GM04504 (cell line): ENCODE results near the gene NCOA5.
"Not testable (repeated sequence)": the region's sequence is repeated elsewhere in the genome, so short reads cannot be mapped to it uniquely, and the experiment has no call there.

ENCODE experiments used
- DNase-seq: peaks from one replicate; pipeline ENCODE4 v3.0.0-alpha.2; 2012; ENCODE audit warnings: low read depth

Gene NCOA5

GRCh38 chr20:46120136-46120535 is 30.4 kb upstream of the NCOA5 start:
- no peak for DNase-seq

DNA sequence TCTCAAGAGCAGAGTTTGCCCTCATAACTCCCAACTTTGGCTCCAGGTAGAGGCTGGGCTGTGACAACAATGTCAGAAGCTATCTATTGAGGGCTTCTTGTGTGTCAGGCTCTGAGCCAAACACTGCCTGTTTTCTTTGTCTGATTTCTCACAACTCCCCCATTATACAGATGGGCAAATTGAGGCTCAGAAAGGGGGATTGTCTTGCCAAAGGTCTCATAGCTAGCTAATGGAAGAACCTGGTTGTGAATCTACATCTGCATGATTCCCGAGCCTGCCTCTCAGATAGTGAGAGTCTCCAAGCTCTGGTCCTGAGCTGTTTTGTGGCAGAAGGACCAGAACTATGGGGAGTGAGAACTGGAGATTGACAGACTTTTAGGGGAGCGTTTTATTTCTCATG is 29.8 kb upstream of the NCOA5 start:
- DNase-seq, result no peak

DNA sequence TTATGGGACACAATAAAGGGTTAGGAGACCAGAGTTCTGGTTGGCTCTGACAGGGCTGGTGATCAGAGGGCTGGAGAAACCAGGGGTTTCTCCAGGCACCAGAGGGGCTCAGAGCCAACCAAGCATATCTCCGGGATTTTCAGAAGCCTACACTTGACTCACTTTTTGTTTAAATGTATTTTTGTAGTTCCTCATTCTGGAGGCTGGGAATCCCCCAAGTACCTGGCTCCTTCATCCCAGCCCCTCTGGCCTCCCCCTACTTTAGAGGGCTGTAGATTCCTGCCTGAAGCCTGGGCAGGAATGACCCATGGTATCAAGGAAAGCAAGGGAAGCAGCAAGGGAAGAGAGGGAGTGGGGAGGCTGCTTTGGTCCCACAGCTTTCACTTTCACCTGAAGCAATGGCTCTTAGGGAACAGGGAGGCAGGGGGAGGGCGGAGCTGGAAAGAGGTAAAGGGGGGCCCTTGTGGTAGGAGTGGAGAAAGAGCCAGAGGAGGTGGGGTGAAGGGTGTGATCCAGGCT is 29.3 kb upstream of the NCOA5 start:
- no peak for DNase-seq

- DNase-seq, result no peak
Observed at GRCh38 chr20:46118481-46119020, 28.8 kb upstream of the NCOA5 start.

- peak; percentile 39 for DNase-seq
Observed at GRCh38 chr20:46117704-46118467, 28.1 kb upstream of the NCOA5 start, which contains the start of gene CD40. Gene CD40, plus strand, starts transcription at chr20:46118314. Its CDS starts 30 bp downstream, at chr20:46118344.

DNA sequence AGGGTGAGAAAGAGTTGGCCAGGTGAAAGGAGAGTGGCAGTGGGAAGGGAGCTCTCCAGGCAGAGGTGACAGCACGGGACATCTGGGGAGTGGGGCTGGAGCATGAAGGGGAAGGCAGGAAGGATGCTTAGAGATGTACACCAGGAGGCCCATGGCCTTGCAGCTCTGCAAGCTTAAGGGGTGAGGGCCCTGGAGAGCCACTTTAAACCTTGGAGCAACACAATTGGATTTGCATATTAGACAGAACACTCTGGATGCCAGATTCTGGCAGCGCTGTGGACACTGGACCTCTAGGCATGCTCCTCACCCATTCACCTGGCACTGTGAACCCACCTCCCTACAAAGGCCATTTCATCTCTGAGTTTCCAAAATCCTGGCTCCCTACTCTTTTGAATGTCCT is 24.7 kb upstream of the NCOA5 start:
- no peak for DNase-seq

- no peak for DNase-seq
Observed at GRCh38 chr20:46113113-46113470, 23.3 kb upstream of the NCOA5 start.

GRCh38 chr20:46112430-46113112 is 22.8 kb upstream of the NCOA5 start:
- DNase-seq, result no peak

GRCh38 chr20:46111836-46112212 is 22.1 kb upstream of the NCOA5 start:
- no peak for DNase-seq

DNA sequence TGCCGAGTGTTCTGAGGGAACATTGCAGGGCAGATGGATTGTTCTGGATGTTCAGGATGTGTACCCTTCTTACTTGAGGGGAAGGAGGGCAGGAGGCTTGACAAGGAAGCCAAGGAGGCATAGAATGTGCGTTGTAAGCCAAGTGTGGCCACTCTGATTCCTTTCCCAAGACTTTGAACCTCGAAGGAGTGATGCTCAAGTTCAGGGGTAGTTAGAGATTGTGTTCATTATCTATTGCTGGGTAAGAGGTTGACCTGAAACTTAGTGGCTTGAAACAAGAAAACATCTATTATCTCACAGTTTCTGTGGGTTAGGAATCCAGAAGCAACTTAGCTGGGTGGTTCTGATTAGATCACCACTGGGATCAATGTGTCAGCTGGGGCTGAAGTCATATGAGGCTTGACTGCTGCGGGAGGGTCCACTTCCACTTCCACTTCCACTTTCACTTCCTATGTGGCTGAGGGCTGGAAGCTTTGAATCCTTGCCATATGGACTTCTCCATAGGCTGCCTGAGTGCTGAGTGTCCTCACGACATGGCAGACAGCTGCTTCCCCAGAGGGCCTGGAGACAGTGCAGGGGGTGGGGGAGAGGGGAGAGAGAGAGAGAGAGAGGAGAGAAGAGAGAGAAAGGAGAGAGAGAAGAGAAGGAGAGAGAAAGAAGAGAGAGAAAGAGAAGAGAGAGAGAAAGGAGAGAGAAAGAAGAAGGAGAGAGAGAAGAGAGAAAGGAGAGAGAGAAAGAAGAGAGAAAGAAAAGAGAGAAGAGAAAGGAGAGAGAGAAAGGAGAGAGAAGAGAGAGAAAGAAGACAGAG is 21.5 kb upstream of the NCOA5 start:
- no peak for DNase-seq

- DNase-seq, result no peak
Observed at GRCh38 chr20:46108976-46109375, 19.2 kb upstream of the NCOA5 start.

DNA sequence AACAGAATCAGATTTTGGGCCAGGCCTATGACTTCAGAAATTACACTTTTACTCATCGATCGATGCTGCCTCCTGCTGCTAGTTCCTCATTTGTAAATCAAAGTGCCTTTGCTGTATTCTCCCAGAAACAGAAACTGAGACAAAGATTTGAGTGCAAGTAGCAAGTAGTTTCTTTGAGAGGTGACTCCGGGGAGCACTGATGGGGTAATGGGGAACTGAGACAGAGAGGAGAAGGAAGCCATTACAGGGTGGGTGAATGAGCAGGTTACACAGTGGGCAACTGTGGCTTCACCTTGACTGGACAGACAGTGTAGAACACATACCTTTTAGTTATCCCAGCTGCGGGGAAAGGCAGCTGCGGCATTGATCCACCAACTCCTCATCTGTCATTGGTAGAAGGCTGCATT is 18.7 kb upstream of the NCOA5 start:
- no peak for DNase-seq

- DNase-seq, result no peak
Observed at GRCh38 chr20:46107061-46107460, 17.3 kb upstream of the NCOA5 start.

- no peak for DNase-seq
Observed at GRCh38 chr20:46104262-46104661, 14.5 kb upstream of the NCOA5 start.

GRCh38 chr20:46102940-46103339 is 13.2 kb upstream of the NCOA5 start:
- DNase-seq, result no peak

DNA sequence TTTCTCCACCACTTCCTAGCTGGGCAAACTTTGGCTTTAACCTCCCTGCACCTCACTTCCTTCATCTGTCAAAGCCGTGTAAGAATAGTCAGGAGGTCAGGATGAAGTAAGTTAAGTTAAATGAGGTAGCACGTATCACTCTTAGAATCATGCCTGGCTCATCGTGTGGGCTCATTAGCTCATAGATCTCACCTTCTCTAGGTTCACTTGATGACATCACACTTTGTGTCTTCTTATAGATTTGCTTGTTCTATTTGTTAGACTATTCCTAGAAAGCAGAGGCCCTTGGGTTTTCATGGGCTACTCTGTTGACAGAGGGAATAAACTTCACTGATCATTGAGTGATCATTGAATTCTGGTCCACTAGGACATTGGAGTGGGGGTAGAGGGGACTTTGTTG is 12.2 kb upstream of the NCOA5 start:
- no peak for DNase-seq

- DNase-seq, result no peak
Observed at GRCh38 chr20:46100988-46101387, 11.2 kb upstream of the NCOA5 start.

DNA sequence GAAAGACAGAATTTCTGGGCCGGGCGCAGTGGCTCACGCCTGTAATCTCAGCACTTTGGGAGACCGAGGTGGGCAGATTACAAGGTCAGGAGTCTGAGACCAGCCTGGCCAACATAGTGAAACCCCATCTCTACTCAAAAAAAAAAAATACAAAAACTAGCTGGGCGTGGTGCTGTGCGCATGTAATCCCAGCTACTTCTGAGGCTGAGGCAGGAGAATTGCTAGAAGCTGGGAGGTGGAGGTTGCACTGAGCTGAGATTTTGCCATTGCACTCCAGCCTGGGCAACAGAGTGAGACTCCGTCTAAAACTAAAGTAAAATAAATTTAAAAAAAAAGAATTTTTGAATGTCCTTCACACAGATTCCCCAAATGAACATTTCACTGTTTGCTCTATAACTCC is 10.7 kb upstream of the NCOA5 start:
- DNase-seq, result not testable (repeated sequence)

DNA sequence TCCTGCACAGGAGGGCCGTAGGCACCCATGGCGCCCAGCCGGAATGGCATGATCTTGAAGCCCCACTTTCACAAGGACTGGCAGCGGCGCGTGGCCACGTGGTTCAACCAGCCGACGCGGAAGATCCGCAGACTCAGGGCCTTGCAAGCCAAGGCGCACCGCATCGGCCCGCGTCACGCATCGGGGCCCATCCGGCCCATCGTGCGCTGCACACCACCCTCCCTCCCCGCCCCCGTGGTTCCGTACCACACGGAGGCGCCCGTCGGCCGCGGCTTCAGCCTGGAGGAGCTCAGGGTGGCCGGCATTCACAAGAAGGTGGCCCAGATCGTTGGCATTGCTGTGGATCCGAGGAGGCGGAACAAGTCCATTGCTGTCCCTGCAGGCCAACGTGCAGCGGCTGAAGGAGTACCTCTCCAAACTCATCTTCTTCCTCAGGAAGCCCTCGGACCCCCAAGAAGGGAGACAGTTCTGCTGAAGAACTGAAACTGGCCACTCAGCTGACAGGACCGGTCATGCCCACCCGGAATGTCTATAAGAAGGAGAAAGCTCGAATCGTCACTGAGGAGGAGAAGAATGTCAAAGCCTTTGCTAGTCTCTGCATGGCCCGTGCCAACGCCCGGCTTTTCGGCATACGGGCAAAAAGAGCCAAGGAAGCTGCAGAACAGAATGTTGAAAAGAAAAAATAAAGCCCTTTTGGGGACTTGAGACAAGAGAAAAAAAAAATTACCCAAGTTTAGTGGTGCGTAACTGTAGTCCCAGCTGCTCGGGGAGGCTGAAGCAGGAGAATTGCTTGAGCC is 9.9 kb upstream of the NCOA5 start:
- DNase-seq, result no peak

DNA sequence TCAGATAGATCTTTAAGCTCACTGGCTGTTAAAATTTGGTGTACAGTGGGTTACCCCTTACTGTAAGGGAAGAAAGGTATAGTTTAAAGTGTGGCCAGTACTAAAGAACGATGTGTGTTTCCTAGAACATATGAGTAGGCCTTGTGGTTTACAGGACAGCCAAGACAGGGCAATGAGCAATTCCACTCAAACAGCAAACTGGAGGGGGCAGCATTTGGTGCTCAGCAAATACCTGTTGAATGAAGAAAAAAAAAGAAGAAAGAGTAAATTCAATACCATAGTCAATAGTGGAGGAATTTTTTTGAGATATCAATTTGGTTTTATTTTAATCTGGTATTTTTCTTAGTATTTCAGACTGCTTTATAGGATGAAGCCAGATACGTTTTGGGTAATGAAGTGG is 3.8 kb upstream of the NCOA5 start:
- no peak for DNase-seq
